Rectal smooth muscle tissue (tissue), 1 donor: ENCODE measurements around the gene FAM168B.

Experiments
- H3K27ac ChIP-seq: one replicate; pipeline ENCODE4 v1.7.0; 2013; ENCODE audit warnings: low read depth, low read length, inconsistent platforms
- H3K27me3 ChIP-seq: one replicate; pipeline ENCODE4 v1.7.0; 2013; ENCODE audit warnings: low read length; ENCODE audit not compliant: control insufficient read depth, insufficient read depth
- H3K36me3 ChIP-seq: one replicate; pipeline ENCODE4 v1.7.0; 2013; ENCODE audit warnings: low read length; ENCODE audit not compliant: control insufficient read depth, insufficient read depth
- H3K4me1 ChIP-seq: one replicate; pipeline ENCODE4 v1.7.0; 2013; ENCODE audit warnings: low read length; ENCODE audit not compliant: control insufficient read depth, insufficient read depth
- H3K4me3 ChIP-seq: one replicate; pipeline ENCODE4 v1.7.0; 2013; ENCODE audit warnings: low read length
- H3K9ac ChIP-seq: one replicate; pipeline ENCODE4 v1.7.0; 2013; ENCODE audit warnings: low read length

Gene FAM168B

DNA sequence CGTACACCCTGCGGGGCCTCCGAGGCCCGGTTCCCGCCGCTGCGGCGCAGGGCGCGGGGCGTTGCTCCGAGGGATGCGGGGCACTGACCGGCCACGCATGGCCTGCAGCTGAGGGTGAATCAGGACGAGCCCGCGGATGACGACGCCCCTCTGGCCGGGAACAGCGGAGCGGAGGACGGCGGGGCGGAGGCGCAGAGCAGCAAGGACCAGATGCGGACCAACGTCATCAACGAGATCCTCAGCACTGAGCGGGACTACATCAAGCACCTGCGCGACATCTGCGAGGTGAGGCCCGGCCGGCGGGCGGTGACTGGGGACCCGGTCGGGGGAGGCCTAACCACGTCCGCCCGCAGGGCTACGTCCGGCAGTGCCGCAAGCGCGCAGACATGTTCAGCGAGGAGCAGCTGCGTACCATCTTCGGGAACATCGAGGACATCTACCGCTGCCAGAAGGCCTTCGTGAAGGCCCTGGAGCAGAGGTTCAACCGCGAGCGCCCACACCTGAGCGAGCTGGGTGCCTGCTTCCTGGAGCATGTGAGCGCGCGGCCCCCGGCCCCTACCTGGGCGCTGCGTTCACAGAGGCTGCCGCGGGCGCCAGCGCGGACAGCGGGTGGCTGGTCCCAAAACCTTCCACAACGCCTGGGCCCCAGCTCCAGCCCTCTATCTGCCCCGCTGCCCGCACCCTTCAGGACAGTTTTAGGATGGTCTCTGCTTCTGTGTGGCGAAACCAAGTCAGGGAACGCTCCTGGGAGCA, 53.2 kb downstream of the FAM168B start:
- Histone ChIP-seq H3K4me1 (peaks cover 3% of the 10 kb centered on the region), H3K36me3 (no peaks in the 10 kb centered on the region), H3K4me3 (peak overlapping the region; percentile 19), H3K9ac (no peak overlapping the region), H3K27me3 (peaks cover 7% of the 10 kb centered on the region), H3K27ac (no peak overlapping the region)

DNA sequence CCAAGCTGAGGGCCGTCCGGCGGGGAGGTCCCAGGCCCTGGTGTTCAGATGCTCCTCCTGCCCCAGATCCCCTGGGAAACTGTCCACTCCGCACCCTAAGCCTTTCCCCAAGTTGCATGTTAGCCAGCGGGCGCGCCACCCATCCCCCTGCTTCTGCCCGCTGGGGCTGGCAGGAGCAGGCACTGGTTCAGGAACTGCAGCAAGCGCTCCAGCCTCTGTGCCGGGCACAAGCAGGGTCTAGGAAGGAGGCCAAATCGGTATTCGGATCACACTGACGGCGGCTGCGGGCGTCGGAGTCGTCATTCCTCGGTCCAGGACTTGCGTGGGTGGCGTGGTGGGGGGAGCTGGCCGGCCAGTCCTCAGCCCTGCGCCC, 53.7 kb downstream of the FAM168B start:
- Histone ChIP-seq H3K4me3 (no peak overlapping the region), H3K27ac (no peak overlapping the region), H3K4me1 (peaks cover 3% of the 10 kb centered on the region), H3K27me3 (peaks cover 7% of the 10 kb centered on the region), H3K9ac (no peak overlapping the region), H3K36me3 (no peaks in the 10 kb centered on the region)

DNA sequence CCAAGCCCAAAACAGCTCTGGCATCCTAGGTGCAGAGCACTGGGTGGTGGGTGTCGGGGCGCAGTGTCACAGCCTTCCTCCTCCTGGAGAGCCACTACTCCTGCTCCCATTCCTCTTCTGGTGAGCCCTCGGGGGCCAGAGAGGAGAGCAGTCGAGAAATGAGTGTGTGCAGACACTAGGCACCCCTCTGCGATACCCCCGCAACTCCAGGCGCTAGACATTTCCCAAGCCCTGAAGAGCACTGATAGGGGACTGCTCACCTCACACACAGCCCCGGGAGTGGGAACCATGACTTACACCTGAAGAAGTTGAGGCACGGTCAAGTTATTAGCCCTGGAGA, 54.2 kb downstream of the FAM168B start:
- H3K4me3 ChIP-seq, result no peak overlapping the region
- H3K27ac ChIP-seq, result no peak overlapping the region
- peaks cover 3% of the 10 kb centered on the region for H3K4me1 ChIP-seq
- peaks cover 7% of the 10 kb centered on the region for H3K27me3 ChIP-seq
- H3K36me3 ChIP-seq, result no peaks in the 10 kb centered on the region
- no peak overlapping the region for H3K9ac ChIP-seq

DNA sequence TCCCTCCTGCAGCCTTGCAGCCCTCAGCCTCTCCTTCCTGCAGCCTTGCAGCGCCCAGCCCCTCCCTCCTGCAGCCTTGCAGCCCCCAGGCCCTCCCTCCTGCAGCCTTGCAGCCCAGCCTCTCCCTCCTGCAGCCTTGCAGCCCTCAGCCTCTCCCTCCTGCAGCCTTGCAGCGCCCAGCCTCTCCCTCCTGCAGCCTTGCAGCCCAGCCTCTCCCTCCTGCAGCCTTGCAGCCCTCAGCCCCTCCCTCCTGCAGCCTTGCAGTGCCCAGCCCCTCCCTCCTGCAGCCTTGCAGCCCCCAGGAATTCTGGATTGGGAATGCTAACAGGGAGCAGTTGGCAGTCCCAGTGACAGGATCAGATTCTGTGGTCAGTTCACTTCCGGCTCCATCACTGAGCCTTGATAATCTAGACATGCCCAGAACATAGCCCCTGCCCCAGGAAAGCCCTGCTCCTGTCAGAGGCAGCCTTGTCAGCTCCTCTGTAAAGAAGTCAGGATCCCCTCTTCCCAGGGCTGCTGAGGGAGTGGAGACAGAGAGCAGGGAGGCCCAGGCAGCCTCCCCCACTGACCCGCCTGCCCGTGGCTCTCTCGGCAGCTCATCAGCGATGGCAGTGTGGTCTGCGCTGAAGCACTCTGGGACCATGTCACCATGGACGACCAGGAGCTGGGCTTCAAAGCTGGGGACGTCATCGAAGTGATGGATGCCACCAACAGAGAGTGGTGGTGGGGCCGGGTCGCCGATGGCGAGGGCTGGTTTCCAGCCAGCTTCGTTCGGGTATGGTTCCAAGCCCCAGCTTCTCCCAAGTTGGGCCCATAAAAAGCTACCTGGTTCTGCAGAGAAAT, 54.8 kb downstream of the FAM168B start:
- peaks cover 3% of the 10 kb centered on the region for H3K4me1 ChIP-seq
- no peak overlapping the region for H3K27ac ChIP-seq
- no peak overlapping the region for H3K9ac ChIP-seq
- peaks cover 7% of the 10 kb centered on the region for H3K27me3 ChIP-seq
- H3K4me3 ChIP-seq, result no peak overlapping the region
- no peaks in the 10 kb centered on the region for H3K36me3 ChIP-seq

DNA sequence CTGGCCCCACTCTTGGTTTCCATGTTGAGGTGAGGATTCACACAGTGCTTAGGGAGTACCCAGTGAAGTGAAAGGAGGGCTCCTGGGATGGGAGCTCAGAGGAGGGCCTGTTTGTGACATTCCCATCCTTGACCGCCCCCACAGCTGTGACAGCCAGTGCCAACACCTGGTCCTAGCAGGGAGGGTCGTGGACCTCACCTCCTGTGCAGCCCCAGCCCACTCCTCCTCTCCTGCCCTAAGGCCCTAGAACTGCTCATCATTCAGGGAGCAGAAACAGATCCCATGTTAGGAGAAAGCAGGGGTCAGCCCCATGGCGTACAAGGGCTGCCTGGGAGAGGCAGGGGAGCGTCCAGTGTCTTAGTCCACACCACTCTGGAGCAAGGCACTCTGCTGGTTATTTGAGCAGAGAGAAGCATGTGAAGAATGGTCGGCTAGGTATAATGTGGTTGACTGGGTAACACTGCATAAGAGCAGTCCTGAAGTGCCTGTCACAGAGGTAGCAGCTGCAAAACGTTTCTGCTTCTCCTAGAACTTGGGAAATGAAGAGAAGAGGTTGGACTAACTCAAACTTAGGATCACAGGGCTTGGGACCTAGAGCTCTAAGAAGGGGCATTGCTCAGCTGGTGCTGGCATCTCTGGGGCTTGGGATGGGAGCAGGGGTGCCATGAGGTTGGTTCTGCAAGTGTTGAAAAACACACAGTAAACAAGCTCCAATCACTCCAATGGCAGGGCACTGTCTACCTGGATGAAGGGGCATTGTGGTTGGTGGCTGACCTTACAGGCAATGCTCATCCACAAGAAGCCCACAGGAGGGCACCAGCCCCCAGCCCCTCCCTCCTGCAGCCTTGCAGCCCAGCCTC, 55.6 kb downstream of the FAM168B start:
- Histone ChIP-seq H3K4me3 (no peak overlapping the region), H3K9ac (no peak overlapping the region), H3K4me1 (peaks cover 3% of the 10 kb centered on the region), H3K36me3 (no peaks in the 10 kb centered on the region), H3K27ac (no peak overlapping the region), H3K27me3 (peaks cover 11% of the 10 kb centered on the region)

DNA sequence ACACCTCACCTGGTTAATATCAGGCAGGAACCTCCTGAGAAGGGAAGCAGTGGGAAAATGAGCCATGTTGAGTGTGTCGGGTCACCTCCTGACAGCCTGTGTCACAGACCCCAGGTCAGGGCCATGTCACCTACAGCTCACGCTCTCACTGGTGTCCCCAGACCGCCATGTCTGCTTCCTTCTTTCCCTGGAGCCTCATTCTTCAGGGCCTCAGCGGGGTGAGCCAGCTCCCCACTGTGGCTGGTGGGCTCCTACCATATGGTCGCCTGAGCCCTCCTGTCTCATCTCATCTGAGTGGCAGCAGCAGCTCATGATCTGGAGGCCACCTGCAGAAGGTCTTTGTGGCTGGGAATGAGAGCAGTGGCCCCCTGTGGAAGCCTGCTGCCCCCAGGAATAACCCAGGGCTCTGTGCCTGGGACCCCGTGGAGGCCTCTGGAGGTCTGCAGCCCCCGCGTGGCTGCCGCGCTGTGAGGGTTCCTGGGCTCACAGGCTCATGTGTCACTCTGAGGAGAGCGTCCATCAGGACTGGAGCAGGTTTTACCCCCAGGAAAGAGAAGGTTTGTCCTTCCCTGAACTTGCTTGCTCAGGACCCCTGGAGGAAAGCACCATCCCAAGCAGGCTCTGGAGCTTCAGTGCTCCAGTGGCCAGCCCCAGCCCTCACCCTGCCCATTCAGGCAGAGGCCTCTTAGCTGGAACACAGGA, 56.4 kb downstream of the FAM168B start:
- Histone ChIP-seq H3K36me3 (no peaks in the 10 kb centered on the region), H3K27me3 (peaks cover 11% of the 10 kb centered on the region), H3K4me1 (peaks cover 3% of the 10 kb centered on the region), H3K9ac (no peak overlapping the region), H3K27ac (no peak overlapping the region), H3K4me3 (no peak overlapping the region)

DNA sequence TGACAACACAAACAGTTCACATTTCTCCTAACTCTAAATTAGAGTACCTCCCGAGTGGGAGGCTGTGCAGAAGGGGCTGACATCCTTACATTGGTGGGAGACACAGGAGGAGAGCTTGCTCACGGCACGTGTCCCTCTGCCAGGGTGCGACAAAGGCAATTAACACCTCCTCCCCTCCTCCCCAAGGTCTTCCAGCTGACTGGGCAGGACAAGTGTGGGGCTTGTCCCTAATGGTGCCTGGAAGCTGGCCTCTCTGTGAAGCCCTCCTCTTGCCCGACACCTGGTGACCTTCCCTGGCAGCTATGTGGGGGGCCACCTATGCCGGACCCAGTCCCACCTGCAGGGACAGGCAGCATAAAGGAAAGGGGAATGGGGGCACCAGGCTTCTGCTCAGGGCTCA, 57.0 kb downstream of the FAM168B start:
- H3K27me3 ChIP-seq, result peaks cover 11% of the 10 kb centered on the region
- no peak overlapping the region for H3K9ac ChIP-seq
- H3K27ac ChIP-seq, result peak overlapping the region; percentile 14
- H3K36me3 ChIP-seq, result no peaks in the 10 kb centered on the region
- H3K4me1 ChIP-seq, result peaks cover 1% of the 10 kb centered on the region
- H3K4me3 ChIP-seq, result no peak overlapping the region

DNA sequence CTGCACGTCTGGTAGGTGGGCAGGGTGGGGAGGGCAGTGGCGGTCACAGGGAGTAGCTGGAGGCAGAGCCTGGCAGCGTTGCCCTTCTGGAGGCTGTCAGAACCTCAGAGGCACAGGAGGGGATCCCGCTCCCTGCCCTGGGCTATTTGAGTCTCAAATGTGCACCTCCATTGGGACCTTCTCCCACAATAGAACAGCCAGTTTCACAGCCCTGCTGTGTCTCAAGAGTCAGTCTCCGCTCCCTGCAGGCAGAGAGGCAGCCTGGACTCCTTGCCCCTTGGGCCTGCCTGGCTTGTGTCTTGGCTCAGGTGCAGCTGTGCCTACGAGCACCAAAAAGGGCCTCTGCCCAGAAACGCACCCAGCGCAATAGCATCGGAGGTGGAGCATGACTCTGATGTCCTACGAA, 57.4 kb downstream of the FAM168B start:
- Histone ChIP-seq H3K27ac (no peak overlapping the region), H3K4me1 (no peaks in the 10 kb centered on the region)

DNA sequence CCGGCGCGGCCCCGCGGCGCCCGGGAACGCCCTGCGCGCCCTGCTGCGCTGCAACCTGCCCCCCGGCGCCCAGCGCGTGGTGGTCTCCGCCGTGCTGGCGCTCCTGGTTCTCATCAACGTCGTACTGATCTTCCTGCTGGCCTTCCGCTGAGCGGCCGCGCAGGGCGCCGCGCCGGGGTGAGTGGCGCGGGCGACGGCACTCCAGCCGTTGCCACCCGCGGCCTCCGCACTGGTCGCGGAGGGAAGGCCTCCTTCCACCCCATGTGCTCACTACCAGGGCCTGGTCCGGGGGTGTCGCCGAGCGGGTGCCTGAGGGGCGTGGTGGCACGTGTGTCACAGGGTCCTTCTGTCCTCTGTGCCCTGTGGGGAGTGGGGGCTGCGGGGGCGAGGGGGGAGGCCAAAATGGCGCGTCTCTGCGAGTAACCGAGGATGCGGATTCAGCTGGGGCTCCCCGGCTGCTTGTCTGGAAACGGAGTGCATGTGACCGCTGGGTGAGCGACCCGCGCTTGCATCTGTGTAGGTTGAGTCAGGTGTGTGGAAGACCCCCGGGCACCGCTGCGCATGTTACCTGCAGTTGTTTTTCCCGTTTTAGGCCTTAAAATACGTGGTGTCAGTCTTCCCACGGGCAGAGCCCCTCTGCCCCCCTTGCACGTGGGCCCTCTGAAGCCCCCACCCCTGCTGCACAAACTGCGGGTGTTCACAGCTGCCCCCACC, 58.0 kb downstream of the FAM168B start:
- Histone ChIP-seq H3K27ac (no peak overlapping the region), H3K36me3 (no peaks in the 10 kb centered on the region), H3K4me3 (peak overlapping the region; percentile 64), H3K4me1 (no peaks in the 10 kb centered on the region), H3K9ac (no peak overlapping the region), H3K27me3 (peaks cover 11% of the 10 kb centered on the region)

More for the DNA sequence above, 57.4 kb downstream of the FAM168B start:
- H3K9ac ChIP-seq, result no peak overlapping the region
- H3K27me3 ChIP-seq, result peaks cover 11% of the 10 kb centered on the region
- H3K4me3 ChIP-seq, result peak overlapping the region; percentile 64
- no peaks in the 10 kb centered on the region for H3K36me3 ChIP-seq

DNA sequence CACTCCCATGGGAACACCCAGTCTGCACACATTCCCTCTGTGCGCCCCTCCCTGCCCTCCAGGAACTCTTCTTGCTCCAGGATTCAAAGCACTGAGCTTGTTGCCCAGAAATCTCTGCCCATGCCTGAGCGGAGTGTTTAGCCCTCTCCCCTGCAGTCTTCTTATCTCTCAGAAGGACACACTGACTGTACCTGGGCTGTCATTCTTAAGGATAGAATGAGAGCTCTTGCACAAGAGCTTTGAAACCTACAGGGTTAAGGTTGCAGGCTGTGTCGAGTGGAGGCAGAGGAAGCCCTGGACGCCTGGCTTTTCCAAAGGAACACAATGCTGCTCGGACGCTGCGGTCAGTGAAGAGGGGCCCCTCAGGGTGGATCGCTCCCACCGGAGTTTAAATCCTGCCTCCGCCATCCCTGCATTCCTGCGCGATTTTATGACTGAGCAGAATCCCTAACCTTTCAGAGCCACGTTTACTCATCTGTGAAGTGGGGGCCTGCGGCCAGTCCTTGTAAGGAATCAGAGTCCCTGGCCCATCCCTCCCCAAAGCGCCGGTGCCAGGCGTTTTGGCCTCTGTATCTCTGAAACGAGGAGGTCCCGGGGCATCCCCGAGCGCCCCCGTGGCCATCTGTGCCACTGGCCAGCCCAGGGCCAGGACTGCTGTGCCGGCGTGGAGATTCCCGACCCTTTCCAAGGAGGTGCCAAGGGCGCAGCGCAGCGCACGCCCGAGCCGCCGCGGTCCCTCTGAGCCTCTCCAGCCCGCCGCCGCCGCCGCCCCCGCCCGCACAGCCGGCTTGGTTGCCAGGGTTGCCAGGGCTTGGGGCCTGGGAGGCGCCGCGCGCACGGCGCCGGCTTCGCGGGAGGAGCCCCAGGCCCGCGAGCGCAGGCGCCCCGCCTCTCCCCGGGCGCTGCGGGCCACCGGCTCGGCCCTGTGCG, 58.9 kb downstream of the FAM168B start:
- H3K9ac ChIP-seq, result no peak overlapping the region
- H3K4me1 ChIP-seq, result no peaks in the 10 kb centered on the region
- no peak overlapping the region for H3K27ac ChIP-seq
- H3K27me3 ChIP-seq, result peaks cover 7% of the 10 kb centered on the region
- H3K36me3 ChIP-seq, result no peaks in the 10 kb centered on the region
- peak overlapping the region; percentile 64 for H3K4me3 ChIP-seq

DNA sequence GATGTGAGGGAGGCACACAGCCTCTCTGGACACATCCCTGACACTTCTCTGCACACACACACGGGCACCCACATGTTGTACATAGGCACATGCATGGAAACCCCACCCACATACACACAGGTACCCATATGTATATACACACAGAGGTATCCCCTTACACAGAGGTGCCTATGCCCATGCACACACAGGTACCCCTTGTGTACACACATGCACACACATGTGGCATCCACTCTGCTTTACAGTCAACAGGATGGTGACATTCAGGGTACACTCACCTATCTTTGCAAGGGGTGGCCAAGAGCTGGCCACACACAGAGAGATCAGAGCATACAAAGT, 59.5 kb downstream of the FAM168B start:
- H3K4me3 ChIP-seq, result peak overlapping the region; percentile 17
- H3K36me3 ChIP-seq, result no peaks in the 10 kb centered on the region
- peaks cover 7% of the 10 kb centered on the region for H3K27me3 ChIP-seq
- no peaks in the 10 kb centered on the region for H3K4me1 ChIP-seq
- no peak overlapping the region for H3K27ac ChIP-seq
- no peak overlapping the region for H3K9ac ChIP-seq
